HepG2 (cell line): Measurements from ENCODE around the gene TSC22D1. TPM values are rescaled to one million over a fixed set of nuclear protein-coding genes. Genes with fewer than 3 reads are reported as not detected.

Experiments
- ATAC-seq: fragments of 200-7000 bp; cut with Tn5 transposase; 3 replicates; pipeline ENCODE4 v1.9.1; 2020; ENCODE audit warnings: mild to moderate bottlenecking, moderate library complexity
- BruUV-seq: library from RNA; stranded (reverse); fragments of 400-500 nt; replicated peaks from 2 replicates; lab custom pipeline; 2021; lab: Mats Ljungman, UMichigan
- CTCF ChIA-PET: fragments of 300-600 bp; formaldehyde crosslinking; extraction: SDS; loops from one replicate; lab custom pipeline; 2021; ENCODE audit warnings: low total read pairs, inconsistent platforms, low intra/inter-chr PET ratio; lab: Yijun Ruan, JAX
- POLR2A ChIA-PET: fragments of 350-600 bp; sonication (Branson Sonifier 250); formaldehyde crosslinking; loops from one replicate; lab custom pipeline; 2020; ENCODE audit warnings: antibody characterized with exemption, inconsistent platforms; lab: Yijun Ruan, JAX
- DNase-seq: peaks from one replicate; pipeline ENCODE4 v3.0.0-alpha.2; 2015; ENCODE audit warnings: low spot score
- FAIRE-seq: peaks from 3 replicates; lab custom pipeline; 2011; peaks lifted over from hg19 to GRCh38; lab: Jason Lieb, UNC
- H2AFZ ChIP-seq: one replicate; pipeline ENCODE4 v1.6.1; 2011; ENCODE audit warnings: low read length, inconsistent platforms
- H3K27ac ChIP-seq: fragments of 300-600 bp; 3 replicates; pipeline ENCODE4 v1.8.0; 2011; ENCODE audit warnings: mixed run types, mild to moderate bottlenecking, mixed read lengths, low read length, inconsistent platforms; ENCODE audit not compliant: insufficient read depth; ENCODE audit errors: extremely low read length
- H3K27me3 ChIP-seq, 2 experiments: fragments of 200-600 bp in 1 of 2; 2 replicates in 1 of 2; 3 replicates in 1 of 2; pipeline versions ENCODE4 v1.6.0 to v1.8.0; 2011; ENCODE audit warnings: low read length in 2 of 2, mild to moderate bottlenecking in 2 of 2, moderate library complexity in 2 of 2, inconsistent platforms in 1 of 2; ENCODE audit not compliant: insufficient read depth in 2 of 2, control insufficient read depth in 1 of 2
- H3K36me3 ChIP-seq, 2 experiments: fragments of 200-600 bp in 1 of 2; replicated peaks in 1 of 2; 2 replicates in 1 of 2; 3 replicates in 1 of 2; pipeline versions ENCODE4 v1.5.1 to v1.8.0; 2011; ENCODE audit warnings: low read length in 2 of 2, inconsistent platforms in 1 of 2; ENCODE audit not compliant: insufficient read depth in 2 of 2, control insufficient read depth in 1 of 2
- H3K4me1 ChIP-seq: 2 replicates; pipeline ENCODE4 v1.5.1; 2012; ENCODE audit warnings: low read length, inconsistent platforms; ENCODE audit not compliant: insufficient read depth
- H3K4me2 ChIP-seq: 2 replicates; pipeline ENCODE4 v1.6.0; 2011; ENCODE audit warnings: low read depth, low read length, inconsistent platforms
- H3K4me3 ChIP-seq, 3 experiments: fragments of 200-600 bp in 1 of 3; sonication (generic), shearing (Covaris generic) in 1 of 3; replicated peaks in 1 of 3; 2 replicates each; pipeline ENCODE4 v1.5.1; 2011 to 2016; ENCODE audit warnings: low read length in 3 of 3, inconsistent platforms in 2 of 3, low read depth in 2 of 3, mild to moderate bottlenecking in 2 of 3, control low read depth in 1 of 3, mixed read lengths in 1 of 3; ENCODE audit not compliant: insufficient read depth in 1 of 3
- H3K79me2 ChIP-seq: one replicate; pipeline ENCODE4 v1.6.1; 2011; ENCODE audit warnings: low read length, inconsistent platforms; ENCODE audit not compliant: insufficient read depth
- H3K9ac ChIP-seq: 2 replicates; pipeline ENCODE4 v1.6.0; 2011; ENCODE audit warnings: mild to moderate bottlenecking, low read depth, low read length, inconsistent platforms; ENCODE audit not compliant: insufficient read depth
- H3K9me3 ChIP-seq: 2 replicates; pipeline ENCODE4 v1.5.1; 2012; ENCODE audit warnings: mild to moderate bottlenecking, low read length
- H4K20me1 ChIP-seq: 2 replicates; pipeline ENCODE4 v1.6.0; 2011; ENCODE audit warnings: inconsistent platforms, mild to moderate bottlenecking, low read length, moderate library complexity; ENCODE audit not compliant: insufficient read depth
- ARID3A ChIP-seq: IDR thresholded peaks from 2 replicates; pipeline ENCODE4 v1.6.1; 2012; ENCODE audit warnings: low read depth, low read length, improper control_type of control experiment
- ARID5B ChIP-seq: IDR thresholded peaks from 2 replicates; pipeline ENCODE4 v1.4.0; 2020; ENCODE audit warnings: mild to moderate bottlenecking, missing genetic modification reagents
- GMEB1 ChIP-seq: sonication (generic); formaldehyde crosslinking; IDR thresholded peaks from 2 replicates; pipeline ENCODE4 v1.5.1; 2020; ENCODE audit warnings: missing genetic modification reagents, mild to moderate bottlenecking, borderline replicate concordance
- MTA3 ChIP-seq: sonication (generic); formaldehyde crosslinking; IDR thresholded peaks from 2 replicates; pipeline ENCODE4 v1.4.0; 2020; ENCODE audit warnings: missing genetic modification reagents
- PRPF4 ChIP-seq: fragments of 200-400 bp; formaldehyde crosslinking; IDR thresholded peaks from 2 replicates; pipeline ENCODE4 v1.6.1; 2016; ENCODE audit warnings: low read length, low read depth; ENCODE audit not compliant: poor library complexity, severe bottlenecking
- RELA ChIP-seq: sonication (generic); formaldehyde crosslinking; IDR thresholded peaks from 2 replicates; pipeline ENCODE4 v1.4.0; 2020; ENCODE audit warnings: missing genetic modification reagents
- SNAPC2 ChIP-seq: sonication (generic); formaldehyde crosslinking; IDR thresholded peaks from 2 replicates; pipeline ENCODE4 v1.8.1; 2022; ENCODE audit warnings: mild to moderate bottlenecking, missing genetic modification reagents
- THAP9 ChIP-seq: sonication (generic); formaldehyde crosslinking; IDR thresholded peaks from 2 replicates; pipeline ENCODE4; 2020; ENCODE audit warnings: missing genetic modification reagents, mild to moderate bottlenecking, borderline replicate concordance
- ZNF703 ChIP-seq: sonication (generic); formaldehyde crosslinking; IDR thresholded peaks from 2 replicates; pipeline ENCODE4 v1.5.1; 2020; ENCODE audit warnings: missing genetic modification reagents, mild to moderate bottlenecking, moderate library complexity, borderline replicate concordance
- ZSCAN25 ChIP-seq: sonication (generic); formaldehyde crosslinking; IDR thresholded peaks from 2 replicates; pipeline ENCODE4 v1.8.0; 2022; ENCODE audit warnings: mild to moderate bottlenecking, missing genetic modification reagents
- WGBS: methylation state at CpG from one replicate; pipeline ENCODE4 v1.1.6; 2017; ENCODE audit warnings: low lambda C conversion rate; 5-methylcytosine and 5-hydroxymethylcytosine counted together
- in situ Hi-C: cut with HindIII; loops from 2 replicates; pipeline ENCODE4 v1.10.0; 2017; ENCODE audit warnings: low pct_unique_long_range_greater_than_20kb; ENCODE audit not compliant: extremely low pct_ligation_motif_present
- intact Hi-C: fragments of 100-400 bp; cut with micrococcal nuclease; formaldehyde crosslinking; loops from one replicate; pipeline ENCODE4 v1.10.0; 2022; ENCODE audit not compliant: unreplicated experiment
- polyA plus RNA-seq, 8 experiments: library from polyadenylated mRNA; depleted of rRNA in 3 of 8; stranded (reverse) in 7 of 8; unstranded in 1 of 8; fragments of >200 nt; fragmentation: Illumina TruSeq in 4 of 8; extraction: Trizol in 4 of 8; gene quantifications; 2 replicates each; pipeline versions ENCODE4 v1.2.1 to v1.2.3, GENCODE V29; 2011 to 2016; ENCODE audit warnings: low read depth in 4 of 8, missing spikeins in 1 of 8, mixed read lengths in 1 of 8; ENCODE audit not compliant: insufficient read depth in 1 of 8
- total RNA-seq, 5 experiments: library from RNA; depleted of rRNA; stranded (reverse); fragments of >200 nt; fragmentation: Illumina TruSeq; extraction: Trizol; gene quantifications; 2 replicates each; pipeline ENCODE4 v1.2.3, GENCODE V29; 2016; ENCODE audit warnings: low read depth in 1 of 5

TSC22D1 gene
- total and polyA plus RNA-seq, 2 of the 13 experiments (the other 11 are each of a cell fraction or from before 2014, with no cell fraction given), result 18.4 to 35.7 TPM

- TF ChIP-seq ARID5B (CRISPR knock-in tag), result peak; percentile 37; the same call in 1 of the 2 replicates
- TF ChIP-seq, all 625 proteins: peak for 54
These were observed 140.8 kb downstream of the TSC22D1 start (continued) for GRCh38 chr13:44435142-44435918.

- POLR2A ChIA-PET, result interaction anchor here (0.8 to 3.7 kb wide), 13 partner anchors 11 to 293 kb away, joined by 3 to 96 read pairs (median 5); no protein-coding TSS in a partner anchor
- FAIRE-seq (no peak), ATAC-seq (no peak), DNase-seq (no peak)
- no TSS peak for BruUV-seq
- H3K4me1 ChIP-seq, result peaks cover 45% of the 10 kb centered on the region
- WGBS, result 40% methylated on average over 4 of the region's 4 CpGs
- peak overlapping the region; percentile 62 to 97 (median 71) for H3K4me3 ChIP-seq
- peak overlapping the region; percentile 88 for H3K4me2 ChIP-seq
- peaks cover 6 to 15% of the 10 kb centered on the region in 2 experiments; a peak in 3 of 5 replicates for H3K36me3 ChIP-seq
- peak overlapping the region; percentile 91 for H3K9ac ChIP-seq
- H3K79me2 ChIP-seq, result peaks cover 10% of the 10 kb centered on the region
- H3K27ac ChIP-seq, result peak overlapping the region; percentile 55
- intact Hi-C loops (loop anchor here (1.0 to 5.0 kb wide), 2 partner anchors 30 to 72 kb away; no protein-coding TSS in a partner anchor), in situ Hi-C loops (loop anchor here (5.0 kb wide), 4 partner anchors 192 to 527 kb away; no protein-coding TSS in a partner anchor)
- no peak overlapping the region for H2AFZ ChIP-seq
- CTCF ChIA-PET, result no interaction called here
- H4K20me1 ChIP-seq, result no peaks in the 10 kb centered on the region
- H3K9me3 ChIP-seq, result no peaks in the 10 kb centered on the region
- H3K27me3 ChIP-seq, result no peaks in the 10 kb centered on the region; a peak in 1 of 5 replicates
- TF ChIP-seq MTA3 (CRISPR knock-in tag) (no peak), SNAPC2 (CRISPR knock-in tag) (no peak), RELA (CRISPR knock-in tag) (no peak), GMEB1 (CRISPR knock-in tag) (no peak), THAP9 (CRISPR knock-in tag) (no peak), ZSCAN25 (CRISPR knock-in tag) (no peak), PRPF4 (no peak), ARID3A (no peak), ZNF703 (no peak)
These were observed 141.4 kb downstream of the TSC22D1 start for GRCh38 chr13:44434766-44435141.
